Mammary epithelial cell (primary cell): ENCODE results near the gene HHIP.

Experiments used
- EZH2 ChIP-seq: IDR thresholded peaks from 2 replicates; pipeline ENCODE4 v1.6.1; 2012; ENCODE audit warnings: low read length, inconsistent platforms, borderline replicate concordance
- TF ChIP-seq, protein P1 (sequence below), 2 donors: IDR thresholded peaks in 1 of 2; conservative IDR thresholded peaks in 1 of 2; 2 replicates each; pipeline ENCODE4 v1.5.1; 2011 to 2012; ENCODE audit warnings: inconsistent platforms in 2 of 2, low read length in 2 of 2, mild to moderate bottlenecking in 2 of 2, control low read depth in 1 of 2, low read depth in 1 of 2; ENCODE audit not compliant: insufficient read depth in 1 of 2; ENCODE audit errors: extremely low read depth in 1 of 2

DNA sequence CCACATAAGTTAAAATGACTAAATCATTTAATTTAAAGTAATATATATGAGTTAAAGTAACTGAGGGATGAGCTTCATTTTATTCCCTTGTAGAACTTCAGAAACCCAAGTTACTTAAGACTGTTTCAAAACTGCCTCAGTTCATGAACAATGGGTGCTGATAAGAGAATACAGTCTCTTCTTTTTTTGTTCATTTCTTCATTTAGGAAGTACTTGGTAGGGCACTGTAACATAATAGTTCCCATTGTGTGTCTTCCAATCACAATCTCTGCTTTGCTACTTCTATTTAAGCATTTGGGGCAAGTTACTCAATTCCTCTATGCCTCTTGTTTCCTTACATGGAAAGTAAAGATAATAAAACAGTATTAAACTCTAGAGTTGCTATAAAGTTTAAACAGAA lies 50.4 kb downstream of the HHIP start:
- TF ChIP-seq, protein P1, sequence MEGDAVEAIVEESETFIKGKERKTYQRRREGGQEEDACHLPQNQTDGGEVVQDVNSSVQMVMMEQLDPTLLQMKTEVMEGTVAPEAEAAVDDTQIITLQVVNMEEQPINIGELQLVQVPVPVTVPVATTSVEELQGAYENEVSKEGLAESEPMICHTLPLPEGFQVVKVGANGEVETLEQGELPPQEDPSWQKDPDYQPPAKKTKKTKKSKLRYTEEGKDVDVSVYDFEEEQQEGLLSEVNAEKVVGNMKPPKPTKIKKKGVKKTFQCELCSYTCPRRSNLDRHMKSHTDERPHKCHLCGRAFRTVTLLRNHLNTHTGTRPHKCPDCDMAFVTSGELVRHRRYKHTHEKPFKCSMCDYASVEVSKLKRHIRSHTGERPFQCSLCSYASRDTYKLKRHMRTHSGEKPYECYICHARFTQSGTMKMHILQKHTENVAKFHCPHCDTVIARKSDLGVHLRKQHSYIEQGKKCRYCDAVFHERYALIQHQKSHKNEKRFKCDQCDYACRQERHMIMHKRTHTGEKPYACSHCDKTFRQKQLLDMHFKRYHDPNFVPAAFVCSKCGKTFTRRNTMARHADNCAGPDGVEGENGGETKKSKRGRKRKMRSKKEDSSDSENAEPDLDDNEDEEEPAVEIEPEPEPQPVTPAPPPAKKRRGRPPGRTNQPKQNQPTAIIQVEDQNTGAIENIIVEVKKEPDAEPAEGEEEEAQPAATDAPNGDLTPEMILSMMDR (conservative IDR thresholded peaks at IDR 0.05 in 1 of 2, IDR thresholded peaks at IDR 0.05 in 1 of 2; ENCODE audit: extremely low read depth in 1 of 2, insufficient read depth in 1 of 2, low read depth in 1 of 2, low read length in 2 of 2) = no peak
- no peak for TF ChIP-seq EZH2
